GM13976 (cell line): ENCODE results near the gene LST1.

Source experiments
- DNase-seq: peaks from one replicate; pipeline ENCODE4 v3.0.0; 2012; ENCODE audit warnings: low spot score
- in situ Hi-C: fragments of 300-500 bp; cut with MboI; formaldehyde crosslinking; loops from one replicate; pipeline ENCODE4 v1.12.0; 2022; ENCODE audit warnings: low sequenced_read_pairs, mixed read lengths, inconsistent platforms; ENCODE audit not compliant: unreplicated experiment
- TF ChIP-seq, protein P1 (sequence below): IDR thresholded peaks from 2 replicates; pipeline ENCODE4 v1.5.1; 2012; ENCODE audit warnings: borderline replicate concordance, mild to moderate bottlenecking; ENCODE audit not compliant: insufficient read depth; ENCODE audit errors: extremely low read depth, missing control alignments, control extremely low read depth

LST1 gene

DNA sequence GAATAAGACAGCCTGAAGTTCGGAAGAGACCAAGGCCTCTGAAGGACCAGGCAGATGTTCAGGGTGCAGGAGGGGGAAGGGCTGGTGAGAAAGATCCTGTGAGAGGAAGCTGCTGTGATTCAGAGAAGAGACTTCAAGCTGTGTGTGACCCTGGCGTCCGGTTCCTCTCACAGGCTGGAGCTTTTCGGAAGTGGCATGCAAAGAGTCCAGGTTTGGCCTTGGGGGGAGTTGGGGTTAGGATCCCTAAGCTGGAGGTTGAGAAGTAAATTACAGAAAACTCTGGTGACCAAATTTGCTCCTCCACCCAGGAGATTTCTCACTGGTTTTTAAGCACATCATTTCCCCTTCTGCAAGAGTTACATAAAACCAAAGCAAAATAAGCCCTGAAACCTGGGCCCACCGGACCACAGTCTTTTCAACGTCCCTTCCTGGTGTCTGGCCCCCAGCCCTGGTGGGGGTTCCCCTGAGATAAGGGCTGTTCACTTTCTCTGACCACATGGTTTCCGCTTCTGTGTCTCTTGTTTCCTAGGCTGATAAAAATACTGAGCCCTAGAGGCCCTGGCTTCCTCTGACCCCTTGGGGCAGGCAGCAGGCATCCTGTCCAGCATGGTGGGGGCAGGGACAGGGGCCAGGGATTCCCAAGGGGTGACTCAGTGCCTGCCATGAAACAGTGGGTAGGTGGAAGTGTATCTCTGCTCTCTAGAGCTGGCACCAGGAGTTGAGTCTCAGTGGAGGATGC is 25.9 kb upstream of the LST1 start:
- DNase-seq: peak; percentile 70
- TF ChIP-seq, protein P1, sequence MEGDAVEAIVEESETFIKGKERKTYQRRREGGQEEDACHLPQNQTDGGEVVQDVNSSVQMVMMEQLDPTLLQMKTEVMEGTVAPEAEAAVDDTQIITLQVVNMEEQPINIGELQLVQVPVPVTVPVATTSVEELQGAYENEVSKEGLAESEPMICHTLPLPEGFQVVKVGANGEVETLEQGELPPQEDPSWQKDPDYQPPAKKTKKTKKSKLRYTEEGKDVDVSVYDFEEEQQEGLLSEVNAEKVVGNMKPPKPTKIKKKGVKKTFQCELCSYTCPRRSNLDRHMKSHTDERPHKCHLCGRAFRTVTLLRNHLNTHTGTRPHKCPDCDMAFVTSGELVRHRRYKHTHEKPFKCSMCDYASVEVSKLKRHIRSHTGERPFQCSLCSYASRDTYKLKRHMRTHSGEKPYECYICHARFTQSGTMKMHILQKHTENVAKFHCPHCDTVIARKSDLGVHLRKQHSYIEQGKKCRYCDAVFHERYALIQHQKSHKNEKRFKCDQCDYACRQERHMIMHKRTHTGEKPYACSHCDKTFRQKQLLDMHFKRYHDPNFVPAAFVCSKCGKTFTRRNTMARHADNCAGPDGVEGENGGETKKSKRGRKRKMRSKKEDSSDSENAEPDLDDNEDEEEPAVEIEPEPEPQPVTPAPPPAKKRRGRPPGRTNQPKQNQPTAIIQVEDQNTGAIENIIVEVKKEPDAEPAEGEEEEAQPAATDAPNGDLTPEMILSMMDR: no peak
- in situ Hi-C loops: no loop called here

DNA sequence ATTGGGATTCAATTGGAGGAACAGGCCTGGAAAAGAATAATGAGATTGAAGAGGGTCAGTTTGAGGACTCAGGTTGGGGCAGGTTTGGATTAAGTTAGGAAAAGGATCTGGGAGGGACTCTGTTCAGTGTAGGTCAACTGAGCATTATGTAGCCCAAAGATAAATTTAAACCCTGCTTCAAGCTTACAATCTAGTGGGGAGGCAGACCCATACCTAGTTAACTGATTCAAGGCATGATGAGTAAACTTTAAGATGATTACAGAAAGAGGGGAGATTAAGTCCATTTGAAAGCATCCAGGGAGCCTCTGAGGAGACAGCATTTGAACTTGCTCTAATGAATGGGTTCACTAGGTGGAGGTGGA is 25.4 kb upstream of the LST1 start:
- in situ Hi-C loops: no loop called here
- TF ChIP-seq, protein P1: no peak
- no peak for DNase-seq

DNA sequence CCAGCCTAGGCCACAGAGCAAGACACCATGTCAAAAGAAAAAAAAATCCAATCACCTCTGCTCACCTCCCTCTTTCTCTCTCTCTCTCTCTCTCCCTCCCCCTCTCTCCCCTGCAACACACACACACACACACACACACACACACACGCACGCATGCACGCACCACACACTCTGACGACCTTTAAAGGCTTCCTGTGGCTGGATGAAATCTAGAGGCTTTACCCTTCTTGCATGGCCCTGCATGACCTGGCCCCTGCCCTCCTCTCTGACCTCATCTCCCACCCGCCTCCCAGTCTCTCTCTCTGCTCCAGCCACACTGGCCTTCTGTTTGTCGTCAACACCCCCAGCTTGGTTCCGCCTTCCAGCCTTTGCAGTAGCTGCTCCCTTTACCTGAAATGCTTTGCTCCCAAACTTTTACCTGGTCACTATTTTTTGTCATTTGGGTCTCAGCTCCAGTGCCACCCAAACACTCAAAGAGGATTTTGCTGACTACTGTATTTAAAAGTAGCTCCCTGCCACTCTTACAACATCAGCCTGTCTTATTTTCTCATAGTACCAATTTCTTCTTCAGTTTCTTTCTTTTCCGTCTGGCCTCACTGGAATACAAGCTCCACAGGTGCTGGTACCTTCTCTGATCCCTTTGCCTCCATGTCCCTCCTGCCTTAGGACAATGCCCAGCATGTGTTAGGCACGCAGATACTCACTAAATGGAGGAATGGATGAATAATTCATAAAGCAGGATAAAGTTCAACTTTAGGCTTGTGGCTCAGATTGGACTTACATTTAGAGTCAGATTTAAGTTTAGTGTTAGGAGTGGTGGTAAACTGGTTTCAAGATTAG is 18.3 kb upstream of the LST1 start:
- no peak for DNase-seq
- TF ChIP-seq, protein P1: no peak
- in situ Hi-C loops: no loop called here

DNA sequence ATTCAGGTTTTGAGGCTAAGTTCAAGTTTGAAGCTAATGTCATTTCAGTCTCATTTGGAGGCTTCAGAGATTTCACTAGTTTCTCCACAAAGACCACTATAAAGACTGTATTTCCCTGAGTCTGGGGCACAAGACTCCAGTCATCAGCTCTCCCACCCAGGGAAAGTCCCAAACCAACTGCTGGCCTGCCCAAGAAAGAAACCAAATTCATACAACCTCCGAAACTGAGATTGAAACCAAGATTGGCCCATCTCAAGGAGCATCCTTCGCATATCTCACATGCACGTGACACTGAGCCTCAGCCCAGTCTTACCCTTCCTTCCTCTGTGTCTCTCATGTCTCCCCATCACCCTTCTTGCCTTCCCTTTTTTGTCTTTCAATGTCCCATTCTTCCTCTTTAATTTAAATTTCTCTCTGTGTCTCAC is 17.5 kb upstream of the LST1 start:
- TF ChIP-seq, protein P1: no peak
- peak; percentile 75 for DNase-seq
- in situ Hi-C loops: no loop called here

DNA sequence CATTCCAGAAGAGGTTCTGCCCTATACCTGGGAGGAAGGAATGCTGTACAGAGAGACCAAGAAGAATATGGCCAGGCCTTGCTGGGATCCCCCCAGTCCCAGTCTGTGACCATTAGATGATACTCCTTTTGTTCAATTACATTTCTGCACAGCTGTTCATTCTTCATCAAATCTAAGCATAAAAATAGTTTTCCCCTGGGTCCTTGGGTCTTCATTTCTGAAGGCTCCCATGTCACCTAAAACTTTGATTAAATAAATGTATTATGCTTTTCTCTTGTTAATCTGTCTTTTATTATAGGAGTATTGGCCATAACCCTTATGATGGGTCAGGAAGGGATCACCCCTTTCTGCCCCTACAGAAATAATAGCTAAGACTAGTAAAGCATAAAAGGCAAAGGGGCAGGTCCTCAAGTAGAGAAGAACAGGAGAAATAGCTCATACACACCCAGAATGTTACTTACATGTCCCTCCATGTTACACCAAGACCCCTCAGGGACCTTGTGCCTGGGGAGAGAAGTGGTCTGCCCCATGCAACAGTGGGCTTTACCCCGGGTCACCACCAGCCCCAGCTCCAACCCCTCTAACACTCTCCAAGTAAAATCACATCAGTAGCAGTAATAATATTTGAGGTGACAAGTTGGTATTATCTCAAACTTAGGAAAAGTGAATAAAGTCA is 16.1 kb upstream of the LST1 start:
- in situ Hi-C loops: no loop called here
- TF ChIP-seq, protein P1: no peak
- no peak for DNase-seq
